Calu3 (cell line): ENCODE results near the gene SMIM24. TPM values are rescaled to one million over a fixed set of nuclear protein-coding genes. Genes with fewer than 3 reads are reported as not detected.

ENCODE experiments used
- BruUV-seq: library from RNA; stranded (reverse); fragments of 400-500 nt; replicated peaks from 2 replicates; lab custom pipeline; 2021; lab: Mats Ljungman, UMichigan
- CTCF ChIA-PET: fragments of 300-600 bp; sonication (Branson Sonifier 250); formaldehyde crosslinking; loops from one replicate; lab custom pipeline; 2022; ENCODE audit warnings: antibody characterized with exemption; lab: Charles Lee
- DNase-seq: peaks from one replicate; pipeline ENCODE4 v3.0.0; 2022
- H3K27ac Mint-ChIP-seq: one replicate; pipeline ENCODE4 v1.8.0; 2022; ENCODE audit warnings: mixed read lengths; ENCODE audit not compliant: unreplicated experiment
- H3K27me3 Mint-ChIP-seq: one replicate; pipeline ENCODE4 v1.8.0; 2022; ENCODE audit warnings: mixed read lengths; ENCODE audit not compliant: unreplicated experiment
- H3K36me3 Mint-ChIP-seq: one replicate; pipeline ENCODE4 v1.8.0; 2022; ENCODE audit warnings: mild to moderate bottlenecking, moderate library complexity, mixed read lengths; ENCODE audit not compliant: insufficient read depth, unreplicated experiment
- H3K4me1 Mint-ChIP-seq: one replicate; pipeline ENCODE4 v1.8.0; 2022; ENCODE audit warnings: mild to moderate bottlenecking, low read depth, mixed read lengths; ENCODE audit not compliant: unreplicated experiment
- H3K4me3 Mint-ChIP-seq: one replicate; pipeline ENCODE4 v1.8.0; 2022; ENCODE audit warnings: mild to moderate bottlenecking, low read depth, moderate library complexity, mixed read lengths; ENCODE audit not compliant: unreplicated experiment
- H3K9me3 Mint-ChIP-seq: one replicate; pipeline ENCODE4 v1.8.0; 2022; ENCODE audit warnings: low read depth, mixed read lengths; ENCODE audit not compliant: unreplicated experiment
- CTCF ChIP-seq: fragments of 200-600 bp; IDR thresholded peaks from one replicate; pipeline ENCODE4 v1.8.0; 2022; ENCODE audit warnings: antibody characterized with exemption; ENCODE audit not compliant: unreplicated experiment
- intact Hi-C: fragments of 100-400 bp; cut with micrococcal nuclease; formaldehyde crosslinking; loops from one replicate; pipeline ENCODE4 v1.10.0; 2022; ENCODE audit not compliant: unreplicated experiment
- total RNA-seq: library from RNA; stranded (reverse); gene quantifications from 2 replicates; pipeline ENCODE4 v1.2.3, GENCODE V29; 2022

The SMIM24 gene
- total RNA-seq, 1 experiment from 2014 or later: 1.5 TPM

- TSS peak; percentile 89 for BruUV-seq
- Mint-ChIP-seq H3K9me3 (no peaks in the 10 kb centered on the region), H3K27me3 (no peaks in the 10 kb centered on the region), H3K4me1 (peaks cover 8% of the 10 kb centered on the region), H3K27ac (peak within 1 kb of the TSS; percentile 92), H3K4me3 (peak within 1 kb of the TSS; percentile 92), H3K36me3 (peaks cover 33% of the 10 kb centered on the region)
- intact Hi-C loops: no loop called here
- CTCF ChIA-PET: no interaction called here
- peak; percentile 97 for DNase-seq
- no peak for TF ChIP-seq CTCF
These were observed 25.5 kb upstream of the SMIM24 start, which contains the start of gene FZR1 for GRCh38 chr19:3505598-3506383. TSS of gene FZR1 (plus strand) at chr19:3506311. CDS start at chr19:3522990, 16,679 bp downstream.

GRCh38 chr19:3504735-3505134 is 24.4 kb upstream of the SMIM24 start:
- Mint-ChIP-seq H3K4me3 (peak overlapping the region; percentile 92), H3K27me3 (no peaks in the 10 kb centered on the region), H3K9me3 (no peaks in the 10 kb centered on the region), H3K27ac (peak overlapping the region; percentile 56), H3K36me3 (peaks cover 44% of the 10 kb centered on the region), H3K4me1 (peaks cover 8% of the 10 kb centered on the region)
- TF ChIP-seq CTCF: no peak
- intact Hi-C loops: no loop called here
- DNase-seq: no peak
- CTCF ChIA-PET: no interaction called here
- no TSS peak for BruUV-seq

GRCh38 chr19:3503036-3503572 is 22.8 kb upstream of the SMIM24 start:
- no TSS peak for BruUV-seq
- CTCF ChIA-PET: no interaction called here
- H3K27me3 Mint-ChIP-seq: no peaks in the 10 kb centered on the region
- no peak overlapping the region for H3K4me3 Mint-ChIP-seq
- intact Hi-C loops: no loop called here
- H3K36me3 Mint-ChIP-seq: peaks cover 39% of the 10 kb centered on the region
- no peak overlapping the region for H3K27ac Mint-ChIP-seq
- no peak for TF ChIP-seq CTCF
- DNase-seq: no peak
- no peaks in the 10 kb centered on the region for H3K9me3 Mint-ChIP-seq
- H3K4me1 Mint-ChIP-seq: no peaks in the 10 kb centered on the region

GRCh38 chr19:3501780-3502179 is 21.5 kb upstream of the SMIM24 start:
- CTCF ChIA-PET: interaction anchor here (0.7 kb wide), 1 partner anchor 18 kb away, joined by 5 read pairs; the partner anchor contains the start of gene SMIM44
- no peaks in the 10 kb centered on the region for H3K27me3 Mint-ChIP-seq
- TF ChIP-seq CTCF: no peak
- DNase-seq: no peak
- no peak overlapping the region for H3K4me3 Mint-ChIP-seq
- no TSS peak for BruUV-seq
- no peaks in the 10 kb centered on the region for H3K4me1 Mint-ChIP-seq
- intact Hi-C loops: no loop called here
- no peak overlapping the region for H3K27ac Mint-ChIP-seq
- H3K9me3 Mint-ChIP-seq: no peaks in the 10 kb centered on the region
- peaks cover 36% of the 10 kb centered on the region for H3K36me3 Mint-ChIP-seq
